ENCODE measurements around the gene ADA.

Gene ADA

GRCh38 chr20:44574372-44574771 is 77.1 kb downstream of the ADA start:
- no peak for DNase-seq

- no peak for DNase-seq
Measured at GRCh38 chr20:44573501-44573869, 78.0 kb downstream of the ADA start.

GRCh38 chr20:44572551-44573500 is 78.7 kb downstream of the ADA start:
- DNase-seq = no peak

- DNase-seq = no peak
Measured at GRCh38 chr20:44571362-44571988, 80.0 kb downstream of the ADA start.

GRCh38 chr20:44570367-44570766 is 81.1 kb downstream of the ADA start:
- no peak for DNase-seq
